HEK293 (cell line): ENCODE measurements around the gene PIP4K2C.

Experiments
- GLIS2 ChIP-seq: fragments of 450-650 bp; formaldehyde crosslinking; IDR thresholded peaks from 2 replicates; pipeline ENCODE4 v1.5.1; 2016; ENCODE audit warnings: missing biosample characterization, missing genetic modification characterization
- PRDM1 ChIP-seq: fragments of 450-650 bp; formaldehyde crosslinking; IDR thresholded peaks from 2 replicates; pipeline ENCODE4; 2016; ENCODE audit warnings: missing biosample characterization, missing genetic modification characterization
- ZNF184 ChIP-seq: fragments of 450-650 bp; IDR thresholded peaks from 2 replicates; pipeline ENCODE4 v1.5.1; 2018; ENCODE audit warnings: missing biosample characterization, mild to moderate bottlenecking, missing genetic modification characterization
- ZNF211 ChIP-seq: fragments of 450-650 bp; formaldehyde crosslinking; IDR thresholded peaks from 2 replicates; pipeline ENCODE4 v1.5.1; 2016; ENCODE audit warnings: low read depth, missing biosample characterization, missing genetic modification characterization
- ZNF23 ChIP-seq: fragments of 450-650 bp; formaldehyde crosslinking; IDR thresholded peaks from 2 replicates; pipeline ENCODE4 v1.5.1; 2016; ENCODE audit warnings: missing biosample characterization, missing genetic modification characterization, borderline replicate concordance
- ZNF239 ChIP-seq: fragments of 450-650 bp; formaldehyde crosslinking; IDR thresholded peaks from 2 replicates; pipeline ENCODE4 v1.5.1; 2016; ENCODE audit warnings: missing biosample characterization, missing genetic modification characterization
- ZNF366 ChIP-seq: fragments of 450-650 bp; formaldehyde crosslinking; conservative IDR thresholded peaks from 2 replicates; pipeline ENCODE4 v1.5.1; 2016; ENCODE audit warnings: missing biosample characterization, missing genetic modification characterization
- ZNF391 ChIP-seq: fragments of 450-650 bp; formaldehyde crosslinking; IDR thresholded peaks from 2 replicates; pipeline ENCODE4 v1.5.1; 2016; ENCODE audit warnings: low read depth, missing biosample characterization, missing genetic modification characterization, borderline replicate concordance
- ZNF423 ChIP-seq: fragments of 450-650 bp; formaldehyde crosslinking; IDR thresholded peaks from 2 replicates; pipeline ENCODE4 v1.5.1; 2016; ENCODE audit warnings: missing biosample characterization, missing genetic modification characterization
- TF ChIP-seq, protein P1 (sequence below): fragments of 450-650 bp; formaldehyde crosslinking; IDR thresholded peaks from 2 replicates; pipeline ENCODE4 v1.5.1; 2016; ENCODE audit warnings: missing biosample characterization, missing genetic modification characterization
- TF ChIP-seq, protein P2 (sequence below): fragments of 450-650 bp; formaldehyde crosslinking; IDR thresholded peaks from 2 replicates; pipeline ENCODE4 v1.5.1; 2016; ENCODE audit warnings: missing biosample characterization, missing genetic modification characterization
- TF ChIP-seq, protein P3 (sequence below): fragments of 450-650 bp; formaldehyde crosslinking; IDR thresholded peaks from 2 replicates; pipeline ENCODE4 v1.5.1; 2016; ENCODE audit warnings: missing biosample characterization, missing genetic modification characterization
- TF ChIP-seq, protein P4 (sequence below): fragments of 450-650 bp; formaldehyde crosslinking; IDR thresholded peaks from 2 replicates; pipeline ENCODE4 v1.5.1; 2016; ENCODE audit warnings: missing biosample characterization, missing genetic modification characterization, borderline replicate concordance
- TF ChIP-seq, protein P5 (sequence below): fragments of 450-650 bp; formaldehyde crosslinking; IDR thresholded peaks from 2 replicates; pipeline ENCODE4 v1.5.1; 2017; ENCODE audit warnings: missing biosample characterization, missing genetic modification characterization

PIP4K2C gene

DNA sequence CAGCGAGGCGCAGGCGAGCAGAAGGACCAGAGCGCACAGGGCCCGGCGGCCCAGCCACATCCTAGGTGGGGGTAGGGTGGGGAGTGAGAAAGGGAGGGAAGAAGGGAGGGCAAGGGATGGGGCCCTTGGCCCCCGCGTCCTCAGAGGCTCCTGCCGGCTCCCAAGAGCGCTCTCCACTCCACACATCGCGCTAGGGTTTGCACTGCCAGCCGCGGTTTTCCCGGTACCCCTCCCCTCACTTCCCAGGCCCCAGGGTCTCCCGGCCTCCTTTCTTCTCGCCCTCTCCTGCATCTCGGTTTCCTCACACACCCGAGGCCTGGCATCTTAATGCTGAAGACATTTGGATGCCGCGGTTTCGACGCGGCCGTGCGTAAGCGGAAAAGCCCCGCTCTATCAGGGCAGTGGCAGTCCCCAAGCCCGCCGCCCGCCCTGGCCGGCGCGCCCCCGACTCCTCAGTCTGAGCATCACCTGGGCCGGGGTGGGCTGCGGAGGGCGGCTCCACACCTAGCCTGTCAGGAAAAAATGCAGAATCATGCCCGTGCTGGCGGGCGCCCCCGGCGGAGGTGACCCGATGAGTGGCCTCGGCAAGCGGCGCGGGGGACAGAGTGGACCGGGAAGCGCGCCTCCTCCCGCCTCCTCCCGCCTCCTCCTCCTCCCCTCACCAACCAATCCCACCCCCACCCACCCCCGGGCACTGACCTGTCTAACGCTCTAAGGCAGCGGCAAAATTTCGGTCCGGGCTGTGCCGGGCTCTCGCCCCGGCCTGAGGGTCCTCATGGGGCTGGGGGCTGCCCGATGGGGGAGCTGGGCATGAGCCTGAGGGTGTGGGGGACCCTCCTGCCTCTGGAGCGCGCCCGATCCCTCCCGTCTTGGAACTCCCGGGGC lies 41.3 kb downstream of the PIP4K2C start (continued):
- TF ChIP-seq, protein P1, sequence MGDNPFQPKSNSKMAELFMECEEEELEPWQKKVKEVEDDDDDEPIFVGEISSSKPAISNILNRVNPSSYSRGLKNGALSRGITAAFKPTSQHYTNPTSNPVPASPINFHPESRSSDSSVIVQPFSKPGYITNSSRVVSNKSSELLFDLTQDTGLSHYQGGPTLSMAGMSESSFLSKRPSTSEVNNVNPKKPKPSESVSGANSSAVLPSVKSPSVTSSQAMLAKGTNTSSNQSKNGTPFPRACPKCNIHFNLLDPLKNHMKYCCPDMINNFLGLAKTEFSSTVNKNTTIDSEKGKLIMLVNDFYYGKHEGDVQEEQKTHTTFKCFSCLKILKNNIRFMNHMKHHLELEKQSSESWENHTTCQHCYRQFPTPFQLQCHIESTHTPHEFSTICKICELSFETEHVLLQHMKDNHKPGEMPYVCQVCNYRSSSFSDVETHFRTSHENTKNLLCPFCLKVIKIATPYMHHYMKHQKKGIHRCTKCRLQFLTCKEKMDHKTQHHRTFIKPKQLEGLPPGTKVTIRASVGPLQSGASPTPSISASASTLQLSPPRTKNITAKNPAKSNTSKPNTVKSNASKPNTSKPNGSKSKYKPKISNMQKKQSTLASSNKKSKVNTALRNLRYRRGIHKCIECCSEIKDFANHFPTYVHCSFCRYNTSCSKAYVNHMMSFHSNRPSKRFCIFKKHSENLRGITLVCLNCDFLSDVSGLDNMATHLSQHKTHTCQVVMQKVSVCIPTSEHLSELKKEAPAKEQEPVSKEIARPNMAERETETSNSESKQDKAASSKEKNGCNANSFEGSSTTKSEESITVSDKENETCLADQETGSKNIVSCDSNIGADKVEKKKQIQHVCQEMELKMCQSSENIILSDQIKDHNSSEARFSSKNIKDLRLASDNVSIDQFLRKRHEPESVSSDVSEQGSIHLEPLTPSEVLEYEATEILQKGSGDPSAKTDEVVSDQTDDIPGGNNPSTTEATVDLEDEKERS (tag by site-specific recombination) = no peak
- 0 out of 2 replicates have a peak, but pooled peaks have one; percentile 11 for TF ChIP-seq ZNF366 (tag by site-specific recombination)
- TF ChIP-seq ZNF391 (tag by site-specific recombination) = no peak
- TF ChIP-seq GLIS2 (tag by site-specific recombination) = peak; percentile 82; the same call in 1 of the 2 replicates
- TF ChIP-seq, protein P2, sequence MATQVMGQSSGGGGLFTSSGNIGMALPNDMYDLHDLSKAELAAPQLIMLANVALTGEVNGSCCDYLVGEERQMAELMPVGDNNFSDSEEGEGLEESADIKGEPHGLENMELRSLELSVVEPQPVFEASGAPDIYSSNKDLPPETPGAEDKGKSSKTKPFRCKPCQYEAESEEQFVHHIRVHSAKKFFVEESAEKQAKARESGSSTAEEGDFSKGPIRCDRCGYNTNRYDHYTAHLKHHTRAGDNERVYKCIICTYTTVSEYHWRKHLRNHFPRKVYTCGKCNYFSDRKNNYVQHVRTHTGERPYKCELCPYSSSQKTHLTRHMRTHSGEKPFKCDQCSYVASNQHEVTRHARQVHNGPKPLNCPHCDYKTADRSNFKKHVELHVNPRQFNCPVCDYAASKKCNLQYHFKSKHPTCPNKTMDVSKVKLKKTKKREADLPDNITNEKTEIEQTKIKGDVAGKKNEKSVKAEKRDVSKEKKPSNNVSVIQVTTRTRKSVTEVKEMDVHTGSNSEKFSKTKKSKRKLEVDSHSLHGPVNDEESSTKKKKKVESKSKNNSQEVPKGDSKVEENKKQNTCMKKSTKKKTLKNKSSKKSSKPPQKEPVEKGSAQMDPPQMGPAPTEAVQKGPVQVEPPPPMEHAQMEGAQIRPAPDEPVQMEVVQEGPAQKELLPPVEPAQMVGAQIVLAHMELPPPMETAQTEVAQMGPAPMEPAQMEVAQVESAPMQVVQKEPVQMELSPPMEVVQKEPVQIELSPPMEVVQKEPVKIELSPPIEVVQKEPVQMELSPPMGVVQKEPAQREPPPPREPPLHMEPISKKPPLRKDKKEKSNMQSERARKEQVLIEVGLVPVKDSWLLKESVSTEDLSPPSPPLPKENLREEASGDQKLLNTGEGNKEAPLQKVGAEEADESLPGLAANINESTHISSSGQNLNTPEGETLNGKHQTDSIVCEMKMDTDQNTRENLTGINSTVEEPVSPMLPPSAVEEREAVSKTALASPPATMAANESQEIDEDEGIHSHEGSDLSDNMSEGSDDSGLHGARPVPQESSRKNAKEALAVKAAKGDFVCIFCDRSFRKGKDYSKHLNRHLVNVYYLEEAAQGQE (tag by site-specific recombination) = no peak
- TF ChIP-seq PRDM1 (tag by site-specific recombination) = no peak
- no peak for TF ChIP-seq ZNF23
- TF ChIP-seq ZNF239 (tag by site-specific recombination) = no peak
- TF ChIP-seq, protein P3, sequence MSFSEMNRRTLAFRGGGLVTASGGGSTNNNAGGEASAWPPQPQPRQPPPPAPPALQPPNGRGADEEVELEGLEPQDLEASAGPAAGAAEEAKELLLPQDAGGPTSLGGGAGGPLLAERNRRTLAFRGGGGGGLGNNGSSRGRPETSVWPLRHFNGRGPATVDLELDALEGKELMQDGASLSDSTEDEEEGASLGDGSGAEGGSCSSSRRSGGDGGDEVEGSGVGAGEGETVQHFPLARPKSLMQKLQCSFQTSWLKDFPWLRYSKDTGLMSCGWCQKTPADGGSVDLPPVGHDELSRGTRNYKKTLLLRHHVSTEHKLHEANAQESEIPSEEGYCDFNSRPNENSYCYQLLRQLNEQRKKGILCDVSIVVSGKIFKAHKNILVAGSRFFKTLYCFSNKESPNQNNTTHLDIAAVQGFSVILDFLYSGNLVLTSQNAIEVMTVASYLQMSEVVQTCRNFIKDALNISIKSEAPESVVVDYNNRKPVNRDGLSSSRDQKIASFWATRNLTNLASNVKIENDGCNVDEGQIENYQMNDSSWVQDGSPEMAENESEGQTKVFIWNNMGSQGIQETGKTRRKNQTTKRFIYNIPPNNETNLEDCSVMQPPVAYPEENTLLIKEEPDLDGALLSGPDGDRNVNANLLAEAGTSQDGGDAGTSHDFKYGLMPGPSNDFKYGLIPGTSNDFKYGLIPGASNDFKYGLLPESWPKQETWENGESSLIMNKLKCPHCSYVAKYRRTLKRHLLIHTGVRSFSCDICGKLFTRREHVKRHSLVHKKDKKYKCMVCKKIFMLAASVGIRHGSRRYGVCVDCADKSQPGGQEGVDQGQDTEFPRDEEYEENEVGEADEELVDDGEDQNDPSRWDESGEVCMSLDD = no peak
- no peak for TF ChIP-seq ZNF211 (tag by site-specific recombination)
- no peak for TF ChIP-seq ZNF423
- TF ChIP-seq, protein P4, sequence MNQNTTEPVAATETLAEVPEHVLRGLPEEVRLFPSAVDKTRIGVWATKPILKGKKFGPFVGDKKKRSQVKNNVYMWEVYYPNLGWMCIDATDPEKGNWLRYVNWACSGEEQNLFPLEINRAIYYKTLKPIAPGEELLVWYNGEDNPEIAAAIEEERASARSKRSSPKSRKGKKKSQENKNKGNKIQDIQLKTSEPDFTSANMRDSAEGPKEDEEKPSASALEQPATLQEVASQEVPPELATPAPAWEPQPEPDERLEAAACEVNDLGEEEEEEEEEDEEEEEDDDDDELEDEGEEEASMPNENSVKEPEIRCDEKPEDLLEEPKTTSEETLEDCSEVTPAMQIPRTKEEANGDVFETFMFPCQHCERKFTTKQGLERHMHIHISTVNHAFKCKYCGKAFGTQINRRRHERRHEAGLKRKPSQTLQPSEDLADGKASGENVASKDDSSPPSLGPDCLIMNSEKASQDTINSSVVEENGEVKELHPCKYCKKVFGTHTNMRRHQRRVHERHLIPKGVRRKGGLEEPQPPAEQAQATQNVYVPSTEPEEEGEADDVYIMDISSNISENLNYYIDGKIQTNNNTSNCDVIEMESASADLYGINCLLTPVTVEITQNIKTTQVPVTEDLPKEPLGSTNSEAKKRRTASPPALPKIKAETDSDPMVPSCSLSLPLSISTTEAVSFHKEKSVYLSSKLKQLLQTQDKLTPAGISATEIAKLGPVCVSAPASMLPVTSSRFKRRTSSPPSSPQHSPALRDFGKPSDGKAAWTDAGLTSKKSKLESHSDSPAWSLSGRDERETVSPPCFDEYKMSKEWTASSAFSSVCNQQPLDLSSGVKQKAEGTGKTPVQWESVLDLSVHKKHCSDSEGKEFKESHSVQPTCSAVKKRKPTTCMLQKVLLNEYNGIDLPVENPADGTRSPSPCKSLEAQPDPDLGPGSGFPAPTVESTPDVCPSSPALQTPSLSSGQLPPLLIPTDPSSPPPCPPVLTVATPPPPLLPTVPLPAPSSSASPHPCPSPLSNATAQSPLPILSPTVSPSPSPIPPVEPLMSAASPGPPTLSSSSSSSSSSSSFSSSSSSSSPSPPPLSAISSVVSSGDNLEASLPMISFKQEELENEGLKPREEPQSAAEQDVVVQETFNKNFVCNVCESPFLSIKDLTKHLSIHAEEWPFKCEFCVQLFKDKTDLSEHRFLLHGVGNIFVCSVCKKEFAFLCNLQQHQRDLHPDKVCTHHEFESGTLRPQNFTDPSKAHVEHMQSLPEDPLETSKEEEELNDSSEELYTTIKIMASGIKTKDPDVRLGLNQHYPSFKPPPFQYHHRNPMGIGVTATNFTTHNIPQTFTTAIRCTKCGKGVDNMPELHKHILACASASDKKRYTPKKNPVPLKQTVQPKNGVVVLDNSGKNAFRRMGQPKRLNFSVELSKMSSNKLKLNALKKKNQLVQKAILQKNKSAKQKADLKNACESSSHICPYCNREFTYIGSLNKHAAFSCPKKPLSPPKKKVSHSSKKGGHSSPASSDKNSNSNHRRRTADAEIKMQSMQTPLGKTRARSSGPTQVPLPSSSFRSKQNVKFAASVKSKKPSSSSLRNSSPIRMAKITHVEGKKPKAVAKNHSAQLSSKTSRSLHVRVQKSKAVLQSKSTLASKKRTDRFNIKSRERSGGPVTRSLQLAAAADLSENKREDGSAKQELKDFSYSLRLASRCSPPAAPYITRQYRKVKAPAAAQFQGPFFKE (tag by site-specific recombination) = no peak
- TF ChIP-seq ZNF184 (tag by site-specific recombination) = no peak
- TF ChIP-seq, protein P5, sequence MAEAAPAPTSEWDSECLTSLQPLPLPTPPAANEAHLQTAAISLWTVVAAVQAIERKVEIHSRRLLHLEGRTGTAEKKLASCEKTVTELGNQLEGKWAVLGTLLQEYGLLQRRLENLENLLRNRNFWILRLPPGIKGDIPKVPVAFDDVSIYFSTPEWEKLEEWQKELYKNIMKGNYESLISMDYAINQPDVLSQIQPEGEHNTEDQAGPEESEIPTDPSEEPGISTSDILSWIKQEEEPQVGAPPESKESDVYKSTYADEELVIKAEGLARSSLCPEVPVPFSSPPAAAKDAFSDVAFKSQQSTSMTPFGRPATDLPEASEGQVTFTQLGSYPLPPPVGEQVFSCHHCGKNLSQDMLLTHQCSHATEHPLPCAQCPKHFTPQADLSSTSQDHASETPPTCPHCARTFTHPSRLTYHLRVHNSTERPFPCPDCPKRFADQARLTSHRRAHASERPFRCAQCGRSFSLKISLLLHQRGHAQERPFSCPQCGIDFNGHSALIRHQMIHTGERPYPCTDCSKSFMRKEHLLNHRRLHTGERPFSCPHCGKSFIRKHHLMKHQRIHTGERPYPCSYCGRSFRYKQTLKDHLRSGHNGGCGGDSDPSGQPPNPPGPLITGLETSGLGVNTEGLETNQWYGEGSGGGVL (tag by site-specific recombination) = peak; percentile 20; the same call in 1 of the 2 replicates
